Measurements from ENCODE around the gene USP13. TPM values are rescaled to one million over a fixed set of nuclear protein-coding genes. Genes with fewer than 3 reads are reported as not detected.

Gene USP13
- total RNA-seq, 1 experiment from 2014 or later, result 27.8 TPM

DNA sequence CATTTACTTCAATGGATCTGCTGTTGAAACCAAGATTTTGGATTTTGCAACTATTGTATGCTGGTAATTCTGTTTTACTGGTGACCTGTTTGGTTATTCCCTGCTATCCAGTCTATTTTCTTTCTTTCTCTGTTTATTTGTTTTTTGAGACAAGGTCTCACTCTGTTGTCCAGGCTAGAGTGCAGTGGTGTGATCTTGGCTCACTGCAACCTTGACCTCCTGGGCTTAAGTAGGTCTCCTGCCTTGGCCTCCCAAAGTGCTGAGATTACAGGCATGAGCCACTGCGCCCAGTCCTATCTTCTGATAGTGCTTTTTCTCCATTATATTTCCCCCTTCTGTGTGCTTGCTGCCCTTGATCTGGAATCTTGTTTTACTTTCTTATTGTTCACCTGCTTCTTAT is 15.6 kb downstream of the USP13 start:
- intact Hi-C loops (cut with micrococcal nuclease; ENCODE audit: unreplicated experiment), result no loop called here
- ATAC-seq, result no peak
- in situ Hi-C loops (cut with HindIII; ENCODE audit: low pct_unique_long_range_greater_than_20kb, low sequenced_read_pairs), result no loop called here
- no peak for TF ChIP-seq SIN3A (IDR thresholded peaks at IDR 0.05; ENCODE audit: borderline replicate concordance, insufficient read depth, low read depth, low read length)
- no peak for TF ChIP-seq POLR2AphosphoS5 (IDR thresholded peaks at IDR 0.05; ENCODE audit: low read depth, low read length)
- TF ChIP-seq, protein P1, sequence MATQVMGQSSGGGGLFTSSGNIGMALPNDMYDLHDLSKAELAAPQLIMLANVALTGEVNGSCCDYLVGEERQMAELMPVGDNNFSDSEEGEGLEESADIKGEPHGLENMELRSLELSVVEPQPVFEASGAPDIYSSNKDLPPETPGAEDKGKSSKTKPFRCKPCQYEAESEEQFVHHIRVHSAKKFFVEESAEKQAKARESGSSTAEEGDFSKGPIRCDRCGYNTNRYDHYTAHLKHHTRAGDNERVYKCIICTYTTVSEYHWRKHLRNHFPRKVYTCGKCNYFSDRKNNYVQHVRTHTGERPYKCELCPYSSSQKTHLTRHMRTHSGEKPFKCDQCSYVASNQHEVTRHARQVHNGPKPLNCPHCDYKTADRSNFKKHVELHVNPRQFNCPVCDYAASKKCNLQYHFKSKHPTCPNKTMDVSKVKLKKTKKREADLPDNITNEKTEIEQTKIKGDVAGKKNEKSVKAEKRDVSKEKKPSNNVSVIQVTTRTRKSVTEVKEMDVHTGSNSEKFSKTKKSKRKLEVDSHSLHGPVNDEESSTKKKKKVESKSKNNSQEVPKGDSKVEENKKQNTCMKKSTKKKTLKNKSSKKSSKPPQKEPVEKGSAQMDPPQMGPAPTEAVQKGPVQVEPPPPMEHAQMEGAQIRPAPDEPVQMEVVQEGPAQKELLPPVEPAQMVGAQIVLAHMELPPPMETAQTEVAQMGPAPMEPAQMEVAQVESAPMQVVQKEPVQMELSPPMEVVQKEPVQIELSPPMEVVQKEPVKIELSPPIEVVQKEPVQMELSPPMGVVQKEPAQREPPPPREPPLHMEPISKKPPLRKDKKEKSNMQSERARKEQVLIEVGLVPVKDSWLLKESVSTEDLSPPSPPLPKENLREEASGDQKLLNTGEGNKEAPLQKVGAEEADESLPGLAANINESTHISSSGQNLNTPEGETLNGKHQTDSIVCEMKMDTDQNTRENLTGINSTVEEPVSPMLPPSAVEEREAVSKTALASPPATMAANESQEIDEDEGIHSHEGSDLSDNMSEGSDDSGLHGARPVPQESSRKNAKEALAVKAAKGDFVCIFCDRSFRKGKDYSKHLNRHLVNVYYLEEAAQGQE (IDR thresholded peaks at IDR 0.05; ENCODE audit: insufficient read depth in 1 of 2, low read depth in 2 of 2, low read length in 1 of 2), result no peak
- TF ChIP-seq, protein P2, sequence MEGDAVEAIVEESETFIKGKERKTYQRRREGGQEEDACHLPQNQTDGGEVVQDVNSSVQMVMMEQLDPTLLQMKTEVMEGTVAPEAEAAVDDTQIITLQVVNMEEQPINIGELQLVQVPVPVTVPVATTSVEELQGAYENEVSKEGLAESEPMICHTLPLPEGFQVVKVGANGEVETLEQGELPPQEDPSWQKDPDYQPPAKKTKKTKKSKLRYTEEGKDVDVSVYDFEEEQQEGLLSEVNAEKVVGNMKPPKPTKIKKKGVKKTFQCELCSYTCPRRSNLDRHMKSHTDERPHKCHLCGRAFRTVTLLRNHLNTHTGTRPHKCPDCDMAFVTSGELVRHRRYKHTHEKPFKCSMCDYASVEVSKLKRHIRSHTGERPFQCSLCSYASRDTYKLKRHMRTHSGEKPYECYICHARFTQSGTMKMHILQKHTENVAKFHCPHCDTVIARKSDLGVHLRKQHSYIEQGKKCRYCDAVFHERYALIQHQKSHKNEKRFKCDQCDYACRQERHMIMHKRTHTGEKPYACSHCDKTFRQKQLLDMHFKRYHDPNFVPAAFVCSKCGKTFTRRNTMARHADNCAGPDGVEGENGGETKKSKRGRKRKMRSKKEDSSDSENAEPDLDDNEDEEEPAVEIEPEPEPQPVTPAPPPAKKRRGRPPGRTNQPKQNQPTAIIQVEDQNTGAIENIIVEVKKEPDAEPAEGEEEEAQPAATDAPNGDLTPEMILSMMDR (IDR thresholded peaks at IDR 0.05), result no peak
- no peak for TF ChIP-seq TCF7L2 (IDR thresholded peaks at IDR 0.05; ENCODE audit: low read depth, low read length)
- H3K27ac ChIP-seq (ENCODE audit: low read length), result no peak overlapping the region
- H3K27me3 ChIP-seq (ENCODE audit: control insufficient read depth, insufficient read depth, low read length), result no peaks in the 10 kb centered on the region
- H3K4me3 ChIP-seq (ENCODE audit: low read depth in 2 of 2, low read length in 2 of 2), result no peak overlapping the region
- no peaks in the 10 kb centered on the region for H3K36me3 ChIP-seq (ENCODE audit: control insufficient read depth, insufficient read depth, low read length)
- H3K9me3 ChIP-seq (ENCODE audit: control insufficient read depth, insufficient read depth, low read depth, low read length), result no peaks in the 10 kb centered on the region
- ChIA-PET POLR2A (no interaction called here), CTCF (no interaction called here)
- 0 out of 2 replicates have a peak, but pooled peaks cover 3% of the 10 kb centered on the region for H3K4me1 ChIP-seq (ENCODE audit: control insufficient read depth, insufficient read depth, low read length)
- no TSS peak for BruUV-seq (replicated peaks)
- DNase-seq (ENCODE audit: low read depth, low spot score), result no peak

DNA sequence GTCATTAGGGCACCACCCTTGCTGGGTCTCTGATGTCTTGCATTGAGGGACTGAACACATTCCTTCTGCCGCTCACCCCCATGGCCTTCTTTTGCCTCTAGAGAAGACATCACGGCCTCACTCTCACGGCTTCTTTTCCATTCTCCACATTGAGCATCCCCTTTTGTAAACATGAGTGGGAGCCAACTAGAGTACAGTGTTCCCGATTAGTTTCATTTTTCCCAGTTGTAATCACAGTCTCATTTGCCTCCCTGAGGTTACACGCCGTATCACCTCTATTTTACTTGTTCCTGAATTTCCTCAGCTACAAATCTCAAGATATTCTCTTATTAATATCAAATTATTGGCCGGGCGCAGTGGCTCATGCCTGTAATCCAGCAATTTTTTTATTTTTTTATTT is 17.5 kb downstream of the USP13 start:
- Histone ChIP-seq H3K36me3 (ENCODE audit: control insufficient read depth, insufficient read depth, low read length) (no peaks in the 10 kb centered on the region), H3K9me3 (ENCODE audit: control insufficient read depth, insufficient read depth, low read depth, low read length) (no peaks in the 10 kb centered on the region), H3K4me3 (ENCODE audit: low read depth in 2 of 2, low read length in 2 of 2) (no peak overlapping the region), H3K27ac (ENCODE audit: low read length) (no peak overlapping the region), H3K27me3 (ENCODE audit: control insufficient read depth, insufficient read depth, low read length) (no peaks in the 10 kb centered on the region), H3K4me1 (ENCODE audit: control insufficient read depth, insufficient read depth, low read length) (0 out of 2 replicates have a peak, but pooled peaks cover 3% of the 10 kb centered on the region)
- ATAC-seq, result no peak
- in situ Hi-C loops (cut with HindIII; ENCODE audit: low pct_unique_long_range_greater_than_20kb, low sequenced_read_pairs) (no loop called here), intact Hi-C loops (cut with micrococcal nuclease; ENCODE audit: unreplicated experiment) (no loop called here)
- TF ChIP-seq POLR2AphosphoS5 (IDR thresholded peaks at IDR 0.05; ENCODE audit: low read depth, low read length) (no peak), SIN3A (IDR thresholded peaks at IDR 0.05; ENCODE audit: borderline replicate concordance, insufficient read depth, low read depth, low read length) (no peak), TCF7L2 (IDR thresholded peaks at IDR 0.05; ENCODE audit: low read depth, low read length) (no peak)
- TF ChIP-seq, protein P2 (IDR thresholded peaks at IDR 0.05), result no peak
- TF ChIP-seq, protein P1 (IDR thresholded peaks at IDR 0.05; ENCODE audit: insufficient read depth in 1 of 2, low read depth in 2 of 2, low read length in 1 of 2), result no peak
- BruUV-seq (replicated peaks), result no TSS peak
- POLR2A ChIA-PET, result no interaction called here
- no peak for DNase-seq (ENCODE audit: low read depth, low spot score)
- CTCF ChIA-PET, result no interaction called here
